NCI-H526 treated with DMSO at 0.1 percent for 48 hours (cell line): ENCODE data around the gene OR2AG2.
"Not testable (repeated sequence)": the region's sequence is repeated elsewhere in the genome, so short reads cannot be mapped to it uniquely, and the experiment has no call there.

ENCODE experiments used
- DNase-seq: peaks from one replicate; lab custom pipeline; 2025; lab: John Stamatoyannopoulos, UW

The OR2AG2 gene

GRCh38 chr11:6771926-6772893 lies at the start of gene OR2AG2:
OR2AG2 (minus strand) TSS chr11:6771976; CDS start chr11:6768957, 3,019 bp downstream.
- DNase-seq: no peak

GRCh38 chr11:6818967-6819366 lies 47.2 kb upstream of the OR2AG2 start:
- no peak for DNase-seq

- DNase-seq: no peak
Measured at GRCh38 chr11:6817694-6818093, 45.9 kb upstream of the OR2AG2 start.

GRCh38 chr11:6813656-6814055 lies 41.9 kb upstream of the OR2AG2 start:
- DNase-seq: no peak

- DNase-seq: peak; percentile 55
Measured at GRCh38 chr11:6812390-6813005, 40.7 kb upstream of the OR2AG2 start.

- DNase-seq: not testable (repeated sequence)
Measured at GRCh38 chr11:6801075-6801474, 29.3 kb upstream of the OR2AG2 start.

GRCh38 chr11:6799402-6799801 lies 27.6 kb upstream of the OR2AG2 start, which contains the start of gene OR6A2:
OR6A2 (minus strand) TSS chr11:6799689; CDS start chr11:6795708, 3,981 bp downstream.
- no peak for DNase-seq

GRCh38 chr11:6794639-6795038 lies 22.9 kb upstream of the OR2AG2 start:
- no peak for DNase-seq

GRCh38 chr11:6790546-6790945 lies 18.8 kb upstream of the OR2AG2 start:
- DNase-seq: no peak

GRCh38 chr11:6782720-6783119 lies 10.9 kb upstream of the OR2AG2 start, which contains the start of gene OR2AG1:
OR2AG1 (plus strand) TSS chr11:6783020; CDS start chr11:6785038, 2,018 bp downstream.
- DNase-seq: no peak

GRCh38 chr11:6780829-6781228 lies 9.1 kb upstream of the OR2AG2 start:
- DNase-seq: no peak

- DNase-seq: no peak
Measured at GRCh38 chr11:6778518-6778917, 6.7 kb upstream of the OR2AG2 start.

GRCh38 chr11:6757373-6757967 lies 14.3 kb downstream of the OR2AG2 start:
- DNase-seq: peak; percentile 40

- no peak for DNase-seq
Measured at GRCh38 chr11:6755953-6756347, 15.8 kb downstream of the OR2AG2 start.

GRCh38 chr11:6755303-6755952 lies 16.3 kb downstream of the OR2AG2 start:
- peak; percentile 13 for DNase-seq

GRCh38 chr11:6747097-6747668 lies 24.6 kb downstream of the OR2AG2 start:
- DNase-seq: no peak

GRCh38 chr11:6746626-6747025 lies 25.1 kb downstream of the OR2AG2 start:
- DNase-seq: no peak

GRCh38 chr11:6746086-6746618 lies 25.6 kb downstream of the OR2AG2 start:
- no peak for DNase-seq

- DNase-seq: no peak
Measured at GRCh38 chr11:6745465-6746015, 26.2 kb downstream of the OR2AG2 start.

- DNase-seq: no peak
Measured at GRCh38 chr11:6745018-6745417, 26.8 kb downstream of the OR2AG2 start.

GRCh38 chr11:6742260-6742659 lies 29.5 kb downstream of the OR2AG2 start:
- DNase-seq: no peak
